ENCODE data around the gene GRAPL.
"Not testable (repeated sequence)": the region's sequence is repeated elsewhere in the genome, so short reads cannot be mapped to it uniquely, and the experiment has no call there.

DNA sequence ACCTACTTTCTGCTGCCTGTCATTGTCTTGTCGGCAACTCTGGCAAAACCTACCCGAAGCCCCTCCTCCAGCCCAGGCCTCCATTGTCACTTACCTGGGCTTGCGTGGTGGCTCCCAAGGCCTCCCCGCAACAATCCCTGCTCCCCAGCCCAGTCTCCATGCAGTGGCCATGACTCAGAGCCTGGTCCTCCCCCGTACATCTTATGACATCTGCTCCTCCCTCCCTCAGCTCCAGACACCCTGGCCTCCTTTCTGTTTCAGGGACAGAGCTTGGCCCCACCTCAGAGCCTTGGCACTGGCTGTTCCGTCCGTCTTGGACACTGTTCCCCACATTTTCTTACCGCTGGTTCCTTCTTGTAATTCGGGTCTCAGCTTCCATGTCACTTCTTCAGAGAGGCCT, 2.1 kb downstream of the GRAPL start:
- TF ChIP-seq, protein P1, sequence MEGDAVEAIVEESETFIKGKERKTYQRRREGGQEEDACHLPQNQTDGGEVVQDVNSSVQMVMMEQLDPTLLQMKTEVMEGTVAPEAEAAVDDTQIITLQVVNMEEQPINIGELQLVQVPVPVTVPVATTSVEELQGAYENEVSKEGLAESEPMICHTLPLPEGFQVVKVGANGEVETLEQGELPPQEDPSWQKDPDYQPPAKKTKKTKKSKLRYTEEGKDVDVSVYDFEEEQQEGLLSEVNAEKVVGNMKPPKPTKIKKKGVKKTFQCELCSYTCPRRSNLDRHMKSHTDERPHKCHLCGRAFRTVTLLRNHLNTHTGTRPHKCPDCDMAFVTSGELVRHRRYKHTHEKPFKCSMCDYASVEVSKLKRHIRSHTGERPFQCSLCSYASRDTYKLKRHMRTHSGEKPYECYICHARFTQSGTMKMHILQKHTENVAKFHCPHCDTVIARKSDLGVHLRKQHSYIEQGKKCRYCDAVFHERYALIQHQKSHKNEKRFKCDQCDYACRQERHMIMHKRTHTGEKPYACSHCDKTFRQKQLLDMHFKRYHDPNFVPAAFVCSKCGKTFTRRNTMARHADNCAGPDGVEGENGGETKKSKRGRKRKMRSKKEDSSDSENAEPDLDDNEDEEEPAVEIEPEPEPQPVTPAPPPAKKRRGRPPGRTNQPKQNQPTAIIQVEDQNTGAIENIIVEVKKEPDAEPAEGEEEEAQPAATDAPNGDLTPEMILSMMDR (IDR thresholded peaks at IDR 0.05): not testable (repeated sequence)
- TF ChIP-seq POLR2A (IDR thresholded peaks at IDR 0.05): not testable (repeated sequence)
